WTC11 (cell line): ENCODE results near the gene ANGPTL3. TPM values are rescaled to one million over a fixed set of nuclear protein-coding genes. Genes with fewer than 3 reads are reported as not detected.

ENCODE experiments used
- ATAC-seq: fragments of 200-7000 bp; cut with Tn5 transposase; 2 replicates; pipeline ENCODE4 v1.10.0; 2021; ENCODE audit warnings: mild to moderate bottlenecking, moderate library complexity
- CTCF ChIA-PET: fragments of 300-600 bp; sonication (Branson Sonifier 250); formaldehyde crosslinking; loops from one replicate; lab custom pipeline; 2021; ENCODE audit warnings: antibody characterized with exemption; lab: Charles Lee
- POLR2A ChIA-PET: fragments of 350-600 bp; sonication (Branson Sonifier 250); formaldehyde crosslinking; loops from one replicate; lab custom pipeline; 2021; ENCODE audit warnings: antibody characterized with exemption; lab: Charles Lee
- DNase-seq: peaks from one replicate; pipeline ENCODE4 v3.0.0; 2021; ENCODE audit warnings: low spot score
- H3K27ac Mint-ChIP-seq: 2 replicates; pipeline ENCODE4 v1.8.0; 2021; ENCODE audit warnings: mixed read lengths
- H3K27me3 Mint-ChIP-seq: 2 replicates; pipeline ENCODE4 v1.8.0; 2021; ENCODE audit warnings: low read depth, mild to moderate bottlenecking, moderate library complexity, mixed read lengths
- H3K36me3 Mint-ChIP-seq: 2 replicates; pipeline ENCODE4 v1.8.0; 2021; ENCODE audit warnings: mixed read lengths
- H3K4me1 Mint-ChIP-seq: 2 replicates; pipeline ENCODE4 v1.8.0; 2022; ENCODE audit warnings: mixed read lengths
- H3K4me3 Mint-ChIP-seq: 2 replicates; pipeline ENCODE4 v1.8.0; 2021; ENCODE audit warnings: mild to moderate bottlenecking, moderate library complexity, mixed read lengths
- H3K9me3 Mint-ChIP-seq: 2 replicates; pipeline ENCODE4 v1.8.0; 2021; ENCODE audit warnings: mixed read lengths
- FOXK1 ChIP-seq: sonication (generic); formaldehyde crosslinking; IDR thresholded peaks from 2 replicates; pipeline ENCODE4 v1.8.0; 2022; ENCODE audit warnings: mild to moderate bottlenecking, moderate library complexity, missing genetic modification reagents
- FOXP1 ChIP-seq: sonication (generic); formaldehyde crosslinking; IDR thresholded peaks from 2 replicates; pipeline ENCODE4 v1.8.0; 2022; ENCODE audit warnings: missing genetic modification reagents, mild to moderate bottlenecking, moderate library complexity, borderline replicate concordance
- GABPB1 ChIP-seq: sonication (generic); formaldehyde crosslinking; IDR thresholded peaks from 2 replicates; pipeline ENCODE4 v1.8.1; 2023; ENCODE audit warnings: mild to moderate bottlenecking, missing genetic modification reagents
- JAZF1 ChIP-seq: fragments of 250-450 bp; sonication (Bioruptor Pico); IDR thresholded peaks from 2 replicates; pipeline ENCODE4 v1.9.0; 2021; ENCODE audit warnings: moderate library complexity, mild to moderate bottlenecking, inconsistent platforms
- NFATC4 ChIP-seq: fragments of 250-450 bp; sonication (Bioruptor Pico); IDR thresholded peaks from 2 replicates; pipeline ENCODE4 v1.9.0; 2021; ENCODE audit warnings: mild to moderate bottlenecking
- NFE2L1 ChIP-seq: sonication (generic); formaldehyde crosslinking; IDR thresholded peaks from 2 replicates; pipeline ENCODE4 v1.8.1; 2023; ENCODE audit warnings: missing genetic modification reagents
- RORB ChIP-seq: fragments of 250-450 bp; sonication (Bioruptor Pico); IDR thresholded peaks from 2 replicates; pipeline ENCODE4 v1.9.0; 2021; ENCODE audit warnings: mild to moderate bottlenecking
- STAT6 ChIP-seq: sonication (generic); formaldehyde crosslinking; conservative IDR thresholded peaks from 2 replicates; pipeline ENCODE4 v1.8.1; 2023; ENCODE audit warnings: mild to moderate bottlenecking, low read depth, missing genetic modification reagents, moderate library complexity
- ZMAT4 ChIP-seq: fragments of 250-450 bp; sonication (Bioruptor Pico); IDR thresholded peaks from 2 replicates; pipeline ENCODE4 v1.9.0; 2021; ENCODE audit warnings: mild to moderate bottlenecking
- ZNF232 ChIP-seq: sonication (generic); formaldehyde crosslinking; IDR thresholded peaks from 2 replicates; pipeline ENCODE4 v1.8.0; 2022; ENCODE audit warnings: mild to moderate bottlenecking, missing genetic modification reagents
- ZNF281 ChIP-seq: sonication (generic); formaldehyde crosslinking; IDR thresholded peaks from 2 replicates; pipeline ENCODE4 v1.8.0; 2023; ENCODE audit warnings: mild to moderate bottlenecking, missing genetic modification reagents
- total RNA-seq: library from RNA; stranded (reverse); gene quantifications from 3 replicates; pipeline ENCODE4 v1.2.3, GENCODE V29; 2021
- TF ChIP-seq, protein P1 (sequence below): sonication (generic); formaldehyde crosslinking; IDR thresholded peaks from 2 replicates; pipeline ENCODE4 v1.8.0; 2022; ENCODE audit warnings: mild to moderate bottlenecking, missing genetic modification reagents
- TF ChIP-seq, protein P2 (sequence below): sonication (generic); formaldehyde crosslinking; IDR thresholded peaks from 2 replicates; pipeline ENCODE4 v1.8.1; 2023; ENCODE audit warnings: mild to moderate bottlenecking, missing genetic modification reagents, moderate library complexity
- TF ChIP-seq, protein P3 (sequence below): sonication (generic); formaldehyde crosslinking; IDR thresholded peaks from 2 replicates; pipeline ENCODE4 v1.8.1; 2023; ENCODE audit warnings: mild to moderate bottlenecking, moderate library complexity, missing genetic modification reagents
- TF ChIP-seq, protein P4 (sequence below): fragments of 200-600 bp; IDR thresholded peaks from 2 replicates; pipeline ENCODE4 v1.8.0; 2022; ENCODE audit warnings: antibody characterized with exemption
- TF ChIP-seq, protein P5 (sequence below): sonication (generic); formaldehyde crosslinking; IDR thresholded peaks from 2 replicates; pipeline ENCODE4 v1.8.1; 2022; ENCODE audit warnings: mild to moderate bottlenecking, missing genetic modification reagents, moderate library complexity, borderline replicate concordance

The ANGPTL3 gene
- total RNA-seq, 1 experiment from 2014 or later = not detected

DNA sequence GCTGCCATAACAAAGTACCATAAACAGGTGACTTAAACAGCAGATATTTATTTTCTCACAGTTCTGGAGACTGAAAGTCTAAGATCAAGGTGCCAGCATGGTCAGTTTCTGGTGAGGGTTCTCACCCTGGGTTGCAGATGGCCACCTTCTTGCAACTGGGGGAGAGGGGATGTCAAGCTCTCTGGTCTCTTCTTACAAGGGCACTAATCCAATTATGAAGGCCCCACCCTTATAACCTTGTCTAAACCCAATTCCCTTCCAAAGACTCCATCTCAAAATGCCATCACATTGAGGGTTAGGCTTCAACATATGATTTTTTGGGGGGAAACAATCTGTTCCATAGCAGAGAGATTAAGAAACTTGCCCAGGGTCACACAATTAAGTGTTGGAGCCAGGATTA, 24.8 kb upstream of the ANGPTL3 start:
- POLR2A ChIA-PET = no interaction called here

GRCh38 chr1:62573675-62574074, 23.6 kb upstream of the ANGPTL3 start:
- H3K27me3 Mint-ChIP-seq = no peaks in the 10 kb centered on the region
- no peak overlapping the region for H3K4me3 Mint-ChIP-seq
- POLR2A ChIA-PET = no interaction called here
- DNase-seq (no peak), ATAC-seq (no peak)
- peaks cover 10% of the 10 kb centered on the region for H3K36me3 Mint-ChIP-seq
- peaks cover 10% of the 10 kb centered on the region for H3K9me3 Mint-ChIP-seq
- CTCF ChIA-PET = no interaction called here
- no peak overlapping the region for H3K27ac Mint-ChIP-seq
- peaks cover 4% of the 10 kb centered on the region for H3K4me1 Mint-ChIP-seq
- TF ChIP-seq GABPB1 (CRISPR knock-in tag) = no peak
- no peak for TF ChIP-seq ZNF281 (CRISPR knock-in tag)
- TF ChIP-seq RORB (CRISPR knock-in tag) = no peak
- no peak for TF ChIP-seq FOXP1 (CRISPR knock-in tag)
- TF ChIP-seq, protein P1, sequence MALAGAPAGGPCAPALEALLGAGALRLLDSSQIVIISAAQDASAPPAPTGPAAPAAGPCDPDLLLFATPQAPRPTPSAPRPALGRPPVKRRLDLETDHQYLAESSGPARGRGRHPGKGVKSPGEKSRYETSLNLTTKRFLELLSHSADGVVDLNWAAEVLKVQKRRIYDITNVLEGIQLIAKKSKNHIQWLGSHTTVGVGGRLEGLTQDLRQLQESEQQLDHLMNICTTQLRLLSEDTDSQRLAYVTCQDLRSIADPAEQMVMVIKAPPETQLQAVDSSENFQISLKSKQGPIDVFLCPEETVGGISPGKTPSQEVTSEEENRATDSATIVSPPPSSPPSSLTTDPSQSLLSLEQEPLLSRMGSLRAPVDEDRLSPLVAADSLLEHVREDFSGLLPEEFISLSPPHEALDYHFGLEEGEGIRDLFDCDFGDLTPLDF (CRISPR knock-in tag) = no peak
- TF ChIP-seq ZMAT4 (CRISPR knock-in tag) = no peak
- TF ChIP-seq, protein P2, sequence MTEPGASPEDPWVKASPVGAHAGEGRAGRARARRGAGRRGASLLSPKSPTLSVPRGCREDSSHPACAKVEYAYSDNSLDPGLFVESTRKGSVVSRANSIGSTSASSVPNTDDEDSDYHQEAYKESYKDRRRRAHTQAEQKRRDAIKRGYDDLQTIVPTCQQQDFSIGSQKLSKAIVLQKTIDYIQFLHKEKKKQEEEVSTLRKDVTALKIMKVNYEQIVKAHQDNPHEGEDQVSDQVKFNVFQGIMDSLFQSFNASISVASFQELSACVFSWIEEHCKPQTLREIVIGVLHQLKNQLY (CRISPR knock-in tag) = no peak
- TF ChIP-seq ZNF232 = no peak

More for the DNA sequence above, 24.8 kb upstream of the ANGPTL3 start:
- Mint-ChIP-seq H3K27ac (no peak overlapping the region), H3K9me3 (peaks cover 14% of the 10 kb centered on the region), H3K27me3 (no peaks in the 10 kb centered on the region), H3K4me1 (peaks cover 4% of the 10 kb centered on the region), H3K4me3 (no peak overlapping the region), H3K36me3 (peaks cover 14% of the 10 kb centered on the region)
- CTCF ChIA-PET = no interaction called here
- TF ChIP-seq, protein P3, sequence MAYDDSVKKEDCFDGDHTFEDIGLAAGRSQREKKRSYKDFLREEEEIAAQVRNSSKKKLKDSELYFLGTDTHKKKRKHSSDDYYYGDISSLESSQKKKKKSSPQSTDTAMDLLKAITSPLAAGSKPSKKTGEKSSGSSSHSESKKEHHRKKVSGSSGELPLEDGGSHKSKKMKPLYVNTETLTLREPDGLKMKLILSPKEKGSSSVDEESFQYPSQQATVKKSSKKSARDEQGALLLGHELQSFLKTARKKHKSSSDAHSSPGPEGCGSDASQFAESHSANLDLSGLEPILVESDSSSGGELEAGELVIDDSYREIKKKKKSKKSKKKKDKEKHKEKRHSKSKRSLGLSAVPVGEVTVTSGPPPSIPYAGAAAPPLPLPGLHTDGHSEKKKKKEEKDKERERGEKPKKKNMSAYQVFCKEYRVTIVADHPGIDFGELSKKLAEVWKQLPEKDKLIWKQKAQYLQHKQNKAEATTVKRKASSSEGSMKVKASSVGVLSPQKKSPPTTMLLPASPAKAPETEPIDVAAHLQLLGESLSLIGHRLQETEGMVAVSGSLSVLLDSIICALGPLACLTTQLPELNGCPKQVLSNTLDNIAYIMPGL (CRISPR knock-in tag) = no peak
- TF ChIP-seq NFE2L1 (no peak), NFATC4 (CRISPR knock-in tag) (no peak), STAT6 (CRISPR knock-in tag) (no peak), JAZF1 (CRISPR knock-in tag) (no peak), FOXK1 (CRISPR knock-in tag) (no peak)
- TF ChIP-seq, protein P4, sequence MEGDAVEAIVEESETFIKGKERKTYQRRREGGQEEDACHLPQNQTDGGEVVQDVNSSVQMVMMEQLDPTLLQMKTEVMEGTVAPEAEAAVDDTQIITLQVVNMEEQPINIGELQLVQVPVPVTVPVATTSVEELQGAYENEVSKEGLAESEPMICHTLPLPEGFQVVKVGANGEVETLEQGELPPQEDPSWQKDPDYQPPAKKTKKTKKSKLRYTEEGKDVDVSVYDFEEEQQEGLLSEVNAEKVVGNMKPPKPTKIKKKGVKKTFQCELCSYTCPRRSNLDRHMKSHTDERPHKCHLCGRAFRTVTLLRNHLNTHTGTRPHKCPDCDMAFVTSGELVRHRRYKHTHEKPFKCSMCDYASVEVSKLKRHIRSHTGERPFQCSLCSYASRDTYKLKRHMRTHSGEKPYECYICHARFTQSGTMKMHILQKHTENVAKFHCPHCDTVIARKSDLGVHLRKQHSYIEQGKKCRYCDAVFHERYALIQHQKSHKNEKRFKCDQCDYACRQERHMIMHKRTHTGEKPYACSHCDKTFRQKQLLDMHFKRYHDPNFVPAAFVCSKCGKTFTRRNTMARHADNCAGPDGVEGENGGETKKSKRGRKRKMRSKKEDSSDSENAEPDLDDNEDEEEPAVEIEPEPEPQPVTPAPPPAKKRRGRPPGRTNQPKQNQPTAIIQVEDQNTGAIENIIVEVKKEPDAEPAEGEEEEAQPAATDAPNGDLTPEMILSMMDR = no peak
- TF ChIP-seq, protein P5, sequence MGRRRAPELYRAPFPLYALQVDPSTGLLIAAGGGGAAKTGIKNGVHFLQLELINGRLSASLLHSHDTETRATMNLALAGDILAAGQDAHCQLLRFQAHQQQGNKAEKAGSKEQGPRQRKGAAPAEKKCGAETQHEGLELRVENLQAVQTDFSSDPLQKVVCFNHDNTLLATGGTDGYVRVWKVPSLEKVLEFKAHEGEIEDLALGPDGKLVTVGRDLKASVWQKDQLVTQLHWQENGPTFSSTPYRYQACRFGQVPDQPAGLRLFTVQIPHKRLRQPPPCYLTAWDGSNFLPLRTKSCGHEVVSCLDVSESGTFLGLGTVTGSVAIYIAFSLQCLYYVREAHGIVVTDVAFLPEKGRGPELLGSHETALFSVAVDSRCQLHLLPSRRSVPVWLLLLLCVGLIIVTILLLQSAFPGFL (CRISPR knock-in tag) = no peak
- DNase-seq (no peak), ATAC-seq (no peak)
